22Rv1 (cell line): ENCODE data around the gene WNT2.

ENCODE experiments used
- CTCF ChIP-seq: fragments of 450-650 bp; IDR thresholded peaks from 2 replicates; pipeline ENCODE4 v1.5.1; 2017; ENCODE audit warnings: mild to moderate bottlenecking
- ZFX ChIP-seq: fragments of 450-650 bp; IDR thresholded peaks from 2 replicates; pipeline ENCODE4 v1.6.1; 2017; ENCODE audit warnings: antibody characterized with exemption, borderline replicate concordance

- TF ChIP-seq CTCF (no peak), ZFX (no peak)
Measured at GRCh38 chr7:117225536-117225935, 97.3 kb downstream of the WNT2 start.
